D721Med (cell line): ENCODE data around the gene BIRC5.
A peak's percentile ranks its signal among the peaks of the same experiment; 100 is the strongest.

Source experiments
- DNase-seq: peaks from one replicate; pipeline ENCODE4 v3.0.0; 2011; ENCODE audit warnings: low spot score; ENCODE audit not compliant: insufficient read length
- FAIRE-seq: peaks from 2 replicates; lab custom pipeline; 2011; peaks lifted over from hg19 to GRCh38; lab: Jason Lieb, UNC
- CTCF ChIP-seq: IDR thresholded peaks from 2 replicates; pipeline ENCODE4 v1.5.1; 2012; ENCODE audit warnings: mild to moderate bottlenecking, control low read depth; ENCODE audit not compliant: insufficient read depth; ENCODE audit errors: missing control alignments

The BIRC5 gene

GRCh38 chr17:78175643-78175981, 38.4 kb upstream of the BIRC5 start:
- no peak for TF ChIP-seq CTCF
- FAIRE-seq (no peak), DNase-seq (no peak)

- FAIRE-seq (no peak), DNase-seq (no peak)
- peak; percentile 95 for TF ChIP-seq CTCF
Measured at GRCh38 chr17:78176548-78177025, 37.5 kb upstream of the BIRC5 start.

- DNase-seq (no peak), FAIRE-seq (no peak)
- no peak for TF ChIP-seq CTCF
Measured at GRCh38 chr17:78179372-78179771, 34.7 kb upstream of the BIRC5 start.

GRCh38 chr17:78180083-78180482, 34.0 kb upstream of the BIRC5 start:
- DNase-seq (no peak), FAIRE-seq (no peak)
- no peak for TF ChIP-seq CTCF

- FAIRE-seq (no peak), DNase-seq (no peak)
- no peak for TF ChIP-seq CTCF
Measured at GRCh38 chr17:78180508-78180907, 33.5 kb upstream of the BIRC5 start.

- DNase-seq (no peak), FAIRE-seq (no peak)
- TF ChIP-seq CTCF, result no peak
Measured at GRCh38 chr17:78182504-78182903, 31.5 kb upstream of the BIRC5 start.

GRCh38 chr17:78183916-78184315, 30.1 kb upstream of the BIRC5 start:
- no peak for TF ChIP-seq CTCF
- FAIRE-seq (no peak), DNase-seq (no peak)
